Activated CD4-positive, alpha-beta T cell treated with anti-CD3 and anti-CD28 coated beads, Interleukin-2, amount 10 ng/mL, durations not matched to agents 24 days and 14 days (primary cell): ENCODE data around the gene DNAL1. TPM values are rescaled to one million over a fixed set of nuclear protein-coding genes. Genes with fewer than 3 reads are reported as not detected.
A peak's percentile ranks its signal among the peaks of the same experiment; 100 is the strongest.

Experiments
- DNase-seq: peaks from one replicate; pipeline ENCODE4 v3.0.0; 2022
- H3K27ac Mint-ChIP-seq: one replicate; pipeline ENCODE4 v1.8.0; 2022; ENCODE audit warnings: mild to moderate bottlenecking, mixed read lengths
- H3K27me3 Mint-ChIP-seq: one replicate; pipeline ENCODE4 v1.8.0; 2022; ENCODE audit warnings: mixed read lengths
- H3K36me3 Mint-ChIP-seq: one replicate; pipeline ENCODE4 v1.8.0; 2022; ENCODE audit warnings: low read depth, mild to moderate bottlenecking, mixed read lengths
- H3K4me1 Mint-ChIP-seq: one replicate; pipeline ENCODE4 v1.8.0; 2021; ENCODE audit warnings: mixed read lengths
- H3K4me3 Mint-ChIP-seq: one replicate; pipeline ENCODE4 v1.8.0; 2022; ENCODE audit warnings: mild to moderate bottlenecking, moderate library complexity, mixed read lengths
- H3K9me3 Mint-ChIP-seq: one replicate; pipeline ENCODE4 v1.8.0; 2021; ENCODE audit warnings: mixed read lengths
- intact Hi-C: fragments of 100-400 bp; cut with micrococcal nuclease; formaldehyde crosslinking; loops from one replicate; pipeline ENCODE4 v1.15.1; 2023
- total RNA-seq: library from RNA; stranded (reverse); gene quantifications from 2 replicates; pipeline ENCODE4 v1.2.3, GENCODE V29; 2022

The DNAL1 gene
- total RNA-seq, 1 donor from 2014 or later = 6.8 TPM

DNA sequence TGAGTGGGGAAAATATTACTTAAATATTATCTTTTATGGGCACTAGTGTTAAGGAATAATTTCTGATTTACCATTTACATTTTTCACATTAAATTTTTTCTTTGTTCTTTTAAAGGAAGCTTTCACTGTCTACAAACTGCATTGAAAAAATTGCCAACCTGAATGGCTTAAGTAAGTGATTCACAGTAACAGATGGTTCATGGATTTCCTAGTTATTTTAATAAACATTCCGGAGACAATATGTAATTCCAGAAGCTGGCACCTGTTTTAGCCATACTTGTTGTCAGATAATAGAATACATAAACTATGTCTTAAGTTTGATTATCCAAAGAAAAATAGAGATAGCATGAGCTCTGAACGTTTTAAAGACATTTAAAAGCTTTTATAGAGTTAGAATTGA lies 17.1 kb downstream of the DNAL1 start:
- H3K27me3 Mint-ChIP-seq = no peaks in the 10 kb centered on the region
- H3K4me1 Mint-ChIP-seq = no peaks in the 10 kb centered on the region
- H3K36me3 Mint-ChIP-seq = no peaks in the 10 kb centered on the region
- no peak for DNase-seq
- H3K9me3 Mint-ChIP-seq = no peaks in the 10 kb centered on the region
- intact Hi-C loops = no loop called here
- no peak overlapping the region for H3K4me3 Mint-ChIP-seq
- no peak overlapping the region for H3K27ac Mint-ChIP-seq

DNA sequence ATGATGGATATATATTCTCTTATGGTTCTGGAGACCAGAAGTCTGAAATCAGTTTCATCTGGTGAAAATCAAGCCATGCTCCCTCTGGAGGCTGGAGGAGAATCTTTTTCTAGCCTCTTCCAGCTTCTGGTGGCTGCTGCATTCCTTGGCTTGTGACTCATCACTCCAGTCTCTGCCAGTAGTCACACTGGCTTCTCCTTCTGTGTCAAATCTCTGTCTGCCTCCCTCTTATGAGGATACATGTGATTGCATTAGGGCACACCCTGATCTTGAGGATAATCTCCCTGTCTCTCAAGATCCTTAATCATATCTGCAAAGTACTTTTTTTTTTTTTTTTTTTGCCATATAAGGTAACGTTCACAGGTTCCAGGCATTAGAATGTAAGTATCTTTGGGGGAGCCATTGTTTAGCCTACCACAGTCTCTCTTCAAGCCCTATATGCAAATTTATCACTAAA lies 17.7 kb downstream of the DNAL1 start:
- Mint-ChIP-seq H3K9me3 (no peaks in the 10 kb centered on the region), H3K4me3 (no peak overlapping the region), H3K36me3 (no peaks in the 10 kb centered on the region), H3K27ac (no peak overlapping the region), H3K4me1 (no peaks in the 10 kb centered on the region), H3K27me3 (no peaks in the 10 kb centered on the region)
- no peak for DNase-seq
- intact Hi-C loops = no loop called here

DNA sequence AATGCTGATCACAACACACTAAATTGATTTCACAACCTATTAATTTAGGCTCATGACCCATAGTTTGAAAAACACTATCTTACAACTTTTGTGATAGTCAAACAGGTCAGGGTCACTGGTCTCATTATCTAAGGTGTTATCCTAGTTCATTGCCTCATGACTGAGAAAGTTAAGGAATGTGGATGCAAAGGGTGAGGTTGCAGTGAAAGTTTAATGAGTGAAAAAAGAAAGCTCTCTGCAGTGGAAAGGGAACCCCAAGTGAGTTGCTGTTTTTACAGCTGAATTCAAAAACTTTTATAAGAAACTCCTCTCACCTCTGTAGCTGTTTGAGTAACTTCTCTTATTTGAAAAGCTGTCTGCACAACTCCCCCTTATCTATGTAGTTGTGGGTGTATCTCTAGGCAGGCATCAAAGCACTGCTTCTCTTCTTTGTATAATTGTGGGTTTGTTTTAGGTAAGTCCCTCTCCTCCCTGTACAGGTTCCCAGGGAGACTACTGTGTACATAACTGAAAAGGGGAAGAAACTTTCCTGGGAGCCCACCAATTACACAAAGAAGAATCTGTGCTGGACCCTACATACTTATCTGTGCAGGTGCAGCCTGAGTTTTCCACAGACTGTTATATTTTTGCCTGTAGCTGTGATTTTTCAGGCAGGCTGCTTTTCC lies 18.9 kb downstream of the DNAL1 start:
- Mint-ChIP-seq H3K4me1 (no peaks in the 10 kb centered on the region), H3K4me3 (no peak overlapping the region), H3K9me3 (no peaks in the 10 kb centered on the region), H3K36me3 (no peaks in the 10 kb centered on the region), H3K27ac (no peak overlapping the region), H3K27me3 (no peaks in the 10 kb centered on the region)
- DNase-seq = no peak
- intact Hi-C loops = no loop called here

DNA sequence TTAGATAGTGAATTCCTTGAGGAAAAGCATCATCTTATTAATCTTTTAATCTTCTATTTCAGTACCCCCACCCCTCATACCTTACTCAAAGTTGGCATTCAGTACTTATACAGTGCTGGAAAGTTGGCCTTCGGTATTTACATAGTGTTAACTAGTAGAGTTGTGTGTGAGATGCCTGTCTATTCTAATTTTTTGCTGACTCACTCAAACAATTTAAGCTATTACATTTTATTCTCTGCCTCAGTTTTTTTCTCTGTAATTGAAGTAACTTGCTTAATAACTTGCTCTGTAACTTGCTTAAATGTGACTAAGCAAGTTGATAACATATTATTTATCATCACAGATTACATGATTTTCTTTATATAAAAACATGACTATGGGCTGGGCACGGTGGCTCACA lies 20.3 kb downstream of the DNAL1 start:
- Mint-ChIP-seq H3K4me3 (no peak overlapping the region), H3K4me1 (no peaks in the 10 kb centered on the region), H3K27me3 (no peaks in the 10 kb centered on the region), H3K27ac (no peak overlapping the region), H3K9me3 (no peaks in the 10 kb centered on the region), H3K36me3 (no peaks in the 10 kb centered on the region)
- no peak for DNase-seq
- intact Hi-C loops = no loop called here

DNA sequence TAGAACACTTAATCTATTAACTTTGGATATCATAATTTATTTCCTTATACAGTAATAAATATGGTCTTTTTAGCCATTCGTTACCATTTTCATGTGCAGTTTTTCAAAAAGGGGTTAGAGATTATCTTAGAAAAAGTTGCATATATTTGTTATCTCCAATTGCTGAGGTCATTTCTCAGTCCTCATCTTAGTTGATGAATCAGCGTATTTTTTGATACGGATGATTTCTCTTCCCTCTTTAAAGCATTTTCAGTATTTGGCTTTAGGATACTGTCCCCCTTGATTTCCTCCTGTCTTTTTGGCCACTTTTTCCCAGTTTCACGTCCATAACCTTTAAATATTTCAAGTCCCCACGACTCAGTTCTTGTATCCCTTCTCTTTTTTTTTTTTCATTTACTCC lies 21.8 kb downstream of the DNAL1 start:
- no peak for DNase-seq
- intact Hi-C loops = no loop called here
- no peaks in the 10 kb centered on the region for H3K27me3 Mint-ChIP-seq
- no peak overlapping the region for H3K4me3 Mint-ChIP-seq
- no peaks in the 10 kb centered on the region for H3K4me1 Mint-ChIP-seq
- no peak overlapping the region for H3K27ac Mint-ChIP-seq
- H3K9me3 Mint-ChIP-seq = no peaks in the 10 kb centered on the region
- H3K36me3 Mint-ChIP-seq = no peaks in the 10 kb centered on the region

DNA sequence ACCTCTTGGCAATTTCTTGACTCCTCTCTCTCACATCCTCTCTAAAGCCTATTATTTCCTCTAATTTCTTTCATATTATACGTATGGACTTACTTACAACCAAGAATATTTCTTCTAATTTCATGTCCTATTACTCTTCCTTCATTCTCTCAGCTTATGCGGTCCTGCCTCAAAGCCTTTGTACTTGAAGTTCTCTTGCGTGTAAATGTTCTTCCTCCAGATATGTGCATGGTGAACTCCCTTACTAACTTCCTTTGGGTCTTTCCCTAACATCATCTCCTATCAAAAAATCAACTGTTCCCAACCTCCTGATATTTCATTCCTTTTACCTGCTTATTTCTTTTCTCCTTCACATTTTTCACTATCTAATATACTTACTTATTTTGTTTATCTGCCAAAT lies 23.1 kb downstream of the DNAL1 start:
- Mint-ChIP-seq H3K9me3 (no peaks in the 10 kb centered on the region), H3K4me1 (no peaks in the 10 kb centered on the region), H3K36me3 (no peaks in the 10 kb centered on the region), H3K4me3 (no peak overlapping the region), H3K27ac (no peak overlapping the region), H3K27me3 (no peaks in the 10 kb centered on the region)
- DNase-seq = no peak
- intact Hi-C loops = no loop called here

DNA sequence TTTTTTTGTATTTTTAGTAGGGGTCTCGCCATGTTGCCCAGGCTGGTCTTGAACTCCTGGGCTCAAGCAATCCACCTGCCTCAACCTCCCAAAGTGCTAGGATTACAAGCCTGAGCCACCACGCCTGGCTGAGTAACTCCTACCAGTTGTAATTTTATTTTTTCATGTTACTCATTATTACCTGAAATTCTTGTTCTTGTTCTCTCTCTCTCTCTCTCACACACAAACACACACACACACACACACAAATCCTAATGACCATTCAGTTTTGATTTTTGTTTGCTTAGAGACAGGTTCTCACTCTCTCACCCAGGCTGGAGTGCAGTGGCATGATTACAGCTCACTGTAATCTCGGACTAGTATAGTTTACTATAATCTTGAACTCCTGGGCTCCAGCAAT lies 30.2 kb downstream of the DNAL1 start:
- intact Hi-C loops = no loop called here
- Mint-ChIP-seq H3K4me3 (no peak overlapping the region), H3K27ac (no peak overlapping the region), H3K27me3 (no peaks in the 10 kb centered on the region), H3K9me3 (no peaks in the 10 kb centered on the region), H3K4me1 (no peaks in the 10 kb centered on the region), H3K36me3 (no peaks in the 10 kb centered on the region)
- no peak for DNase-seq

DNA sequence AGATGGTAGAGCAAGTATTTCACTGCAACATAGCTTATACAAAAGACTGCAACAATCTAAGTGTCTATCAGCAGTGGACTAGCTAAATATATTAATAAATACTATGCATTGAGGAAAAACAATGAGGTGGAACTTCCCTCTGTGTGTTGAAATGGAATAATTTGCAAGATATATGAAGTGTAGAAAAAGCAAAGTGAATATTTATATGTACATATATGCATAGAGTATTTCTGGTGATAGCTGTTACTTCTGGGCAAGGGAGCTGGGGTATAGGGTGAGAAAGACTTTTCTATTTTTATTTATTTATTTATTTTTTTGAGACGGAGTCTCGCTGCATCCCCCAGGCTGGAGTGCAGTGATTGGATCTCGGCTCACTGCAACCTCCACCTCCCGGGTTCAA lies 33.9 kb downstream of the DNAL1 start:
- intact Hi-C loops = no loop called here
- H3K27me3 Mint-ChIP-seq = no peaks in the 10 kb centered on the region
- H3K4me3 Mint-ChIP-seq = no peak overlapping the region
- DNase-seq = no peak
- H3K27ac Mint-ChIP-seq = no peak overlapping the region
- no peaks in the 10 kb centered on the region for H3K4me1 Mint-ChIP-seq
- no peaks in the 10 kb centered on the region for H3K9me3 Mint-ChIP-seq
- H3K36me3 Mint-ChIP-seq = no peaks in the 10 kb centered on the region

DNA sequence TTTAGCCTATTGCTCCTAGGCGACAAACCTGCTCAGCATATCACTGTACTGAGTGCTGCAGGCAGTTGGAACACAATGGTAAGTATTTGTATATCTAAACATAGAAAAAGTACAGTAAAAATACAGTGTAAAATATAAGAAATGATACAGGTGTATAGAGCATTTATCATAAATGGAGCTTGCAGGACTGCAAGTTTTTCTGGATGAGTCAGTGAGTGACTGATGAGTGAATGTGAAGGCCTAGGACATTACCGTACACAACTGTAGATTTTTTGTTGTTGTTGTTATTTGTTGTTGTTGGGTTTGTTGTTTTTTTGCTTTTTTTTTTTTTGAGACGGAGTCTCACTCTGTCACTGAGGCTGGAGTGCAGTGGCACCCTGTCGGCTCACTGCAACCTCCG lies 36.0 kb downstream of the DNAL1 start:
- no peaks in the 10 kb centered on the region for H3K4me1 Mint-ChIP-seq
- no peaks in the 10 kb centered on the region for H3K9me3 Mint-ChIP-seq
- H3K27me3 Mint-ChIP-seq = no peaks in the 10 kb centered on the region
- H3K27ac Mint-ChIP-seq = no peak overlapping the region
- DNase-seq = no peak
- intact Hi-C loops = no loop called here
- H3K36me3 Mint-ChIP-seq = no peaks in the 10 kb centered on the region
- H3K4me3 Mint-ChIP-seq = no peak overlapping the region

DNA sequence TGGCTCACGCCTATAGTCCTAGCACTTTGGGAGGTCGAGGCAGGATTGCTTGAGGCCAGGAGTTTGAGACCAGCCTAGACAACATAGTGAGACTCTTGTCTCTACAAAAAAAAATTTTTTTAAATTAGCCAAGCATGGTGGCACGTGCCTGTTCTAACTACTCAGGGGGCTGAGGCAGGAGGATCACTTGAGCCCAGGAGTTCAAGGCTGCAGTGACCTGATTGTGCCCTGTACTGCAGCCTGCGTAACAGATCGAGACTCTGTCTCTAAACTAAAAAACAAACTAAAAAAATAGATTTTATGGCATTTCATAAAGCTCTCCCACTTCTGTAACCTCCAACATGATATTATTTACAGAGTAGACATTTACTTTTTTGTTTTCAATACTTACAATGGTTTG lies 39.8 kb downstream of the DNAL1 start:
- Mint-ChIP-seq H3K27ac (no peak overlapping the region), H3K36me3 (no peaks in the 10 kb centered on the region), H3K4me1 (no peaks in the 10 kb centered on the region), H3K4me3 (no peak overlapping the region), H3K9me3 (no peaks in the 10 kb centered on the region), H3K27me3 (no peaks in the 10 kb centered on the region)
- no peak for DNase-seq
- intact Hi-C loops = no loop called here

DNA sequence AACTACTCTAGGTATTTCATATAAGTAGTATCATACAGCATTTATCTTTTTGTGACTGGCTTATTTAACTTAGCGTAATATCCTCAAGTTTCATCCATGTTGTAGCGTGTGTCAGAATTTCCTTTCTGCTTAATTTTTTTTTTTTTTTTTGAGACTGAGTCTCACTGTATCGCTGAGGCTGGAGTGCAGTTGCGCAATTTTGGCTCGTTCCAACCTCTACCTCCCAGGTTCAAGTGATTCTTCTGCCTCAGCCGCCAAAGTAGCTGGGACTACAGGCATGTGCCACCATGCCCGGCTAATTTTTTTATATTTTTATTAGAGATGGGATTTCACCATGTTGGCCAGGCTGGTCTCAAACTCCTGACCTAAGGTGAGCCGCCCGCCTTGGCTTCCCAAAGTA lies 40.5 kb downstream of the DNAL1 start:
- Mint-ChIP-seq H3K9me3 (no peaks in the 10 kb centered on the region), H3K36me3 (no peaks in the 10 kb centered on the region), H3K4me3 (no peak overlapping the region), H3K4me1 (no peaks in the 10 kb centered on the region), H3K27ac (no peak overlapping the region), H3K27me3 (no peaks in the 10 kb centered on the region)
- DNase-seq = no peak
- intact Hi-C loops = no loop called here

DNA sequence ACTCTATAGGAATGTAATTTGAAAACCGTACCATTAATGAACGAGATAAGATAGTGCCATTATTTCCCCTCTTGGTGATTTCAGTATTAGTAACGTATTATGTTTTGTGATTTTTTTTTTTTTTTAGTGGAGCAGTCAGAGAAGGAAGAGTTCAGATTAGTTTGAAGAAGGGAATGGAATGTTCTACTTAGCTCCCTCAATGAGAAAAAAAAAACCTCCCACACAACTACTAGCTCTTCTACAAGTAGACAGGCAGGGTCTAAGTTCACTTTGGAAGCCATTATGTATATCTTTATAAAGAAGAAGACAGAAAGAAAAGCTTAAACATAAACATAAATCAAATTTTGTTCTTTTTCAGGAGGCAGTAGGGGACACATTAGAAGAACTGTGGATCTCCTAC lies 42.1 kb downstream of the DNAL1 start:
- Mint-ChIP-seq H3K27ac (no peak overlapping the region), H3K9me3 (no peaks in the 10 kb centered on the region), H3K36me3 (no peaks in the 10 kb centered on the region), H3K4me3 (no peak overlapping the region), H3K27me3 (no peaks in the 10 kb centered on the region), H3K4me1 (no peaks in the 10 kb centered on the region)
- intact Hi-C loops = no loop called here
- DNase-seq = no peak

DNA sequence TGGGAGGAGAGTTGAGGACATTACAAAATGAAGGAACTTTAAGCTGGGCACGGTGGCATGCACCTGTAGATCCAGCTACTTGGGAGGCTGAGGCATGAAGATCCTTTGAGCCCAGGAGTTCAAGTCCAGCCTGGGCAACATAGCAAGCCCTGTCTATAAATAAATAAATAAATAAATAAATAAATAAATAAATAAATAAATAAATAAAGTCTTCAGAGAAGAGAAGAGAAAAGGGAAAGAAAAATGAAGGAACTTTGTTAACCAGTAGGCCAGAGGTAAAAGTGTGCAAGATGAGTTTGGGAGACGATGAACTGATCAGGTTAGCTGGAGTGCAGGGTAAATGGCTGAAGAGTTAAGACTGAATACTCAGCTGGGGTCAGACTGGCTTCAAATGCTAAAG lies 49.3 kb downstream of the DNAL1 start:
- Mint-ChIP-seq H3K27me3 (no peaks in the 10 kb centered on the region), H3K27ac (no peak overlapping the region), H3K4me3 (no peak overlapping the region), H3K36me3 (peaks cover 2% of the 10 kb centered on the region), H3K9me3 (no peaks in the 10 kb centered on the region), H3K4me1 (peaks cover 16% of the 10 kb centered on the region)
- no peak for DNase-seq
- intact Hi-C loops = no loop called here

DNA sequence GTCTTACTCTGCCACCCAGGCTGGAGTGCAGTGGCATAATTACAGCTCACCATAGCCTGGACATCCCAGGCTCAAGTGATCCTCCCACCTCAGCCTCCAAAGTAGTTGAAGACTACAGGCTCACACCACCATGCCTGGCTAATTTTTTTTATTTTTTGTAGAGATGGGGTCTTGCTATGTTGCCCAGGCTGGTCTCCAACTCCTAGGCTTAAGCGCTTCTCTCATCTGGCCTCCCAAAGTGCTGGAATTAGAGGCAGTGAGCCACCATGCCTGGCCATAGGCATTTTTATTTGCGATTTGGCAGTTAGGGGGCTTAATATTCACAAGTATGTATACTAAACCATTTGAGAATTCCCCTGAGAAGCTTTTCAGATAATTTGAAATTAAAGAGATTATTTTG lies 50.3 kb downstream of the DNAL1 start:
- H3K27ac Mint-ChIP-seq = no peak overlapping the region
- H3K4me1 Mint-ChIP-seq = peaks cover 16% of the 10 kb centered on the region
- intact Hi-C loops = no loop called here

DNA sequence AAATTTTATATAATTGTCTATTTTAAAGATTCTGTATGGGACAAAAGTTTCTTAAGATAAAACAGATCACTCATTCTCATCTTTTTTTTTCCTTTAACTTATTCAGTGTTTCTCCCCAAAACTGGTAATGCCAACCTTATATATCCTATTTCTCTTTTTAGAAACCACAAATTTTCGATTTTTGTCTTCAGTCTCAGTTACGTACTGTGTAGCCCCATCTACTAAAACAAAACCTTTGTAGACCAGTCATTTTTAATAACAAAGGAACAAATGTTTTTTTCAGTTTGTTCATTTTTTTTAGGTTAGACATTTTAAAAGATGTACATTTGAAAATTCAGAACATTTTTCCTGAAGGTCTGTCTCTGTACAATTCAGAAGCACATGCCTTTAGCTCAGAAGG lies 51.2 kb downstream of the DNAL1 start:
- Mint-ChIP-seq H3K27me3 (no peaks in the 10 kb centered on the region), H3K4me1 (peaks cover 23% of the 10 kb centered on the region), H3K9me3 (no peaks in the 10 kb centered on the region), H3K36me3 (peaks cover 2% of the 10 kb centered on the region), H3K4me3 (peak overlapping the region; percentile 69), H3K27ac (peak overlapping the region; percentile 90)
- intact Hi-C loops = loop anchor here (1.0 kb wide), 2 partner anchors 16 to 62 kb away; no protein-coding TSS in a partner anchor
- DNase-seq = no peak

More for the DNA sequence above, 50.3 kb downstream of the DNAL1 start:
- Mint-ChIP-seq H3K36me3 (peaks cover 2% of the 10 kb centered on the region), H3K9me3 (no peaks in the 10 kb centered on the region), H3K4me3 (no peak overlapping the region), H3K27me3 (no peaks in the 10 kb centered on the region)
- DNase-seq = no peak
